HG03439 (cell line): Measurements from ENCODE around the gene ADAMTS18.
"Not testable (repeated sequence)": the region's sequence is repeated elsewhere in the genome, so short reads cannot be mapped to it uniquely, and the experiment has no call there.

ENCODE experiments used
- ATAC-seq: cut with Tn5 transposase; IDR thresholded peaks from one replicate; pipeline ENCODE4 v1.9.1; 2021; ENCODE audit warnings: mild to moderate bottlenecking, moderate library complexity; ENCODE audit not compliant: unreplicated experiment

The ADAMTS18 gene, protein sequence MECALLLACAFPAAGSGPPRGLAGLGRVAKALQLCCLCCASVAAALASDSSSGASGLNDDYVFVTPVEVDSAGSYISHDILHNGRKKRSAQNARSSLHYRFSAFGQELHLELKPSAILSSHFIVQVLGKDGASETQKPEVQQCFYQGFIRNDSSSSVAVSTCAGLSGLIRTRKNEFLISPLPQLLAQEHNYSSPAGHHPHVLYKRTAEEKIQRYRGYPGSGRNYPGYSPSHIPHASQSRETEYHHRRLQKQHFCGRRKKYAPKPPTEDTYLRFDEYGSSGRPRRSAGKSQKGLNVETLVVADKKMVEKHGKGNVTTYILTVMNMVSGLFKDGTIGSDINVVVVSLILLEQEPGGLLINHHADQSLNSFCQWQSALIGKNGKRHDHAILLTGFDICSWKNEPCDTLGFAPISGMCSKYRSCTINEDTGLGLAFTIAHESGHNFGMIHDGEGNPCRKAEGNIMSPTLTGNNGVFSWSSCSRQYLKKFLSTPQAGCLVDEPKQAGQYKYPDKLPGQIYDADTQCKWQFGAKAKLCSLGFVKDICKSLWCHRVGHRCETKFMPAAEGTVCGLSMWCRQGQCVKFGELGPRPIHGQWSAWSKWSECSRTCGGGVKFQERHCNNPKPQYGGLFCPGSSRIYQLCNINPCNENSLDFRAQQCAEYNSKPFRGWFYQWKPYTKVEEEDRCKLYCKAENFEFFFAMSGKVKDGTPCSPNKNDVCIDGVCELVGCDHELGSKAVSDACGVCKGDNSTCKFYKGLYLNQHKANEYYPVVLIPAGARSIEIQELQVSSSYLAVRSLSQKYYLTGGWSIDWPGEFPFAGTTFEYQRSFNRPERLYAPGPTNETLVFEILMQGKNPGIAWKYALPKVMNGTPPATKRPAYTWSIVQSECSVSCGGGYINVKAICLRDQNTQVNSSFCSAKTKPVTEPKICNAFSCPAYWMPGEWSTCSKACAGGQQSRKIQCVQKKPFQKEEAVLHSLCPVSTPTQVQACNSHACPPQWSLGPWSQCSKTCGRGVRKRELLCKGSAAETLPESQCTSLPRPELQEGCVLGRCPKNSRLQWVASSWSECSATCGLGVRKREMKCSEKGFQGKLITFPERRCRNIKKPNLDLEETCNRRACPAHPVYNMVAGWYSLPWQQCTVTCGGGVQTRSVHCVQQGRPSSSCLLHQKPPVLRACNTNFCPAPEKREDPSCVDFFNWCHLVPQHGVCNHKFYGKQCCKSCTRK (N-terminal part only)

GRCh38 chr16:77434530-77435271, at the start of gene ADAMTS18:
TSS of gene ADAMTS18 (minus strand) at chr16:77435034. CDS start at chr16:77434695, 339 bp downstream.
- no peak for ATAC-seq

DNA sequence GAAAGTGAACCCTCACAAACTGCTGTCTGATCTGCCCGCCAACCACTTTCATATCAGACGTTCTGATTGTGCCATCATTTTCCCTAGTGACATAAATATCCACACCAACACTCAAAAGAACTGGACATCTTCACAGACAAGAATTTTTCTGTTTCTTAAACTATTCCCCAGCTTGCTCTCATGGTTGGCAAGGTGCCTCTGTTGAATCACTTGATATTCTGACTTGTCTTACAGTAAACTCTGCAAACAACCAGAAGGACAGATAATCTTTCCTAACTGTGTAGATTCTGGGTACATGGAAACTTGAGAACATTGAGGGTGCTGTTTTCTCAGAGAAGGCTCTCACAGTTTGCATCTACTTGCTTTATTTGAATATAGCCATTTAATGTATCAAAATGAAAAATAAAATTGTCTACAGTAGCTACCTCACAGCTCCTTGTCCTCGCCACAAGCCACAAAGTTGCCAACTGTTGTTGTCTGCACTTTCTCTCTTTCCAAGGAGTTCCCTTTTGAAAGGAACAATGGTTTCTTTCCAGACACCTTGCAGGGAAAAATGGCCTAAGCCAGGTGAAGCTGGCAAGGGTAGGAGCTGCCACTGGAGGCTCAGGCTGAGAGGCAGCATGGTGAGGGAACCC, 46.0 kb upstream of the ADAMTS18 start:
- ATAC-seq = no peak

- no peak for ATAC-seq
Measured at GRCh38 chr16:77472262-77472661, 37.4 kb upstream of the ADAMTS18 start.

DNA sequence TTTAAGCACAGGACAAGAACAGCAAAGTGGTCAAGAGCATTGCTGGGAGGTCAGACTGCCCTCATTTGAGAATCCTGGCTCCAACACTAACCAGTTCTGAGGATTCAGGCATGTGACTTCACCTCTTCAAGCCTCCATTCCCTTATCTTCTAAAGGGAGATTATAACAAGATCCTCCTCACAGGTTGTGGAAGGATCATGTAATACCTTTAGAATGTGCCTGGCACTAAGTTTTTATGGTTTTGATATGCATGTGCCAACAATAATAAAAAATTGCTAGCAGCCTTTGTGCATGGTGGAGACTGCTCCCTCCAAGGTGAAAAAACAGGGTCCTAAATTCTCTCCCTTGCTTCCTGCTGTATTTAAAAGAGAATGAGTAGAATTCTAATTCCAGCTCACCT, 36.0 kb upstream of the ADAMTS18 start:
- ATAC-seq = no peak

GRCh38 chr16:77469634-77470033, 34.8 kb upstream of the ADAMTS18 start:
- no peak for ATAC-seq

DNA sequence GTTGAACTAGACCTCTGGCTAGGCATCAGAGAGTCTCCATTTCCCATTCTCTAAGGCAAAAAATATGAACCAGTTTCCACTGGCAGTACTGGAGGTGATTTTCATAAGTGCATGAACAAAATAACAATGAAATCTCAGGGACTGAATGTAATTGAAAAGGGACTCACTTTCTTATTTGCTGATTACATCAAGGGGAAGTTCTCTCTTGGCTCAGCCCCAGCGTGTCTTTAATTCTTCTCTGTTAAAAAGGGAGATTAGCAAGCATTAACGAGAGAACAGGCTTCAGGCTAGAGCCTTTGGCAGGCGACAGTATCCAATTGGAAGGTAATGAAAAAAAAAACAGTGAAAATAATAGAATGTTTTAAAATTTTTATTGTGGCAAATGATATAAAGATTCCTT, 34.0 kb upstream of the ADAMTS18 start:
- ATAC-seq = no peak

GRCh38 chr16:77467821-77468335, 33.0 kb upstream of the ADAMTS18 start:
- ATAC-seq = no peak

DNA sequence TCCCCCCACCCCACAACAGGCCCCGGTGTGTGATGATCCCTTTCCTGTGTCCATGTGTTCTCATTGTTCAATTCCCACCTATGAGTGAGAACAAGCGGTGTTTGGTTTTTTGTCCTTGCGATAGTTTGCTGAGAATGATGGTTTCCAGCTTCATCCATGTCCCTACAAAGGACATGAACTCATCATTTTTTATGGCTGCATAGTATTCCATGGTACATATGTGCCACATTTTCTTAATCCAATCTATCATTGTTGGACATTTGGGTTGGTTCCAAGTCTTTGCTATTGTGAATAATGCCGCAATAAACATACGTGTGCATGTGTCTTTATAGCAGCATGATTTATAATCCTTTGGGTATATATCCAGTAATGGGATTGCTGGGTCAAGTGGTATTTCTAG, 28.8 kb upstream of the ADAMTS18 start:
- ATAC-seq = not testable (repeated sequence)

GRCh38 chr16:77462894-77463293, 28.1 kb upstream of the ADAMTS18 start:
- no peak for ATAC-seq

GRCh38 chr16:77459534-77460254, 24.9 kb upstream of the ADAMTS18 start:
- ATAC-seq = no peak

GRCh38 chr16:77457046-77457445, 22.2 kb upstream of the ADAMTS18 start:
- no peak for ATAC-seq

- ATAC-seq = no peak
Measured at GRCh38 chr16:77452243-77452642, 17.4 kb upstream of the ADAMTS18 start.

GRCh38 chr16:77450790-77451487, 16.1 kb upstream of the ADAMTS18 start:
- no peak for ATAC-seq

GRCh38 chr16:77449208-77449607, 14.4 kb upstream of the ADAMTS18 start:
- ATAC-seq = no peak

DNA sequence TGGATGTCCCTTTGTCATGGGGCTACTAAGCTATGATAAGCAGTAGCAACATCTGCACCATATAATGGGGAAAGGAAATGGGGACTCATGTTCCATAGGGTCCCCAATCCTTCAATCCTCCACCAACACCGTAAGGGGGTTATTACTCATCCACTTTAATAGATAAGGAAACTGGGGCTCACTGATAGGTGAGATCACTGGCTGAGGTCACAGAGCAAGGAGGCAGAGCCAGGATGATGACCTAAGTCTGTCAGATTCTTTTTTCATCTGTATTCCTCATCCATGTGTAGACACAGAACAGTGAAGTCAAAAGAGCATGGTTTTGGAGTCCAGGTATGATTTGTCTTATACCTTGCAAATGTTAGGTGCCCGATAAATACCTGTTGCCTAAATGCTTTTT, 10.5 kb upstream of the ADAMTS18 start:
- ATAC-seq = no peak

GRCh38 chr16:77444147-77444460, 9.3 kb upstream of the ADAMTS18 start:
- ATAC-seq = no peak

- no peak for ATAC-seq
Measured at GRCh38 chr16:77443357-77444146, 8.7 kb upstream of the ADAMTS18 start.

DNA sequence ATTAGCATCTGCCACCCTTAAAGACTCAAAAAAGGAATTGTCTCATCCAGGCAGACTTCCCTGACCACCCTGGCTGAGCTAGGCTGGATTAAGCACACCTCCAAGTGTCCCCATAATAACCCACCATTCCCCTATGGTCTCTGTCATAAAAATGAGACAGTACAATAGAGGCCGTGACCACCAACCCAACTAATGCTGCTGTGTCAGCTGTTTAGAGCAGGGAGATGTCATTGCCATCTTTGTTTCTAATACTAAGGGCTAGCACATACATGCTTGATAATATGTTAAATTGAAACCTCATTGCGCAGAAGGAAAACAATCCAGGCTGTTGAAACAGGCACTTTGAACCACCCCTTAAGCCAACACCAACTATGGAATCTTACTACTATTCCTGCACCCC, 7.2 kb upstream of the ADAMTS18 start:
- ATAC-seq = no peak
